ENCODE measurements around the gene CC2D1A.
A peak's percentile ranks its signal among the peaks of the same experiment; 100 is the strongest.

Gene CC2D1A

DNA sequence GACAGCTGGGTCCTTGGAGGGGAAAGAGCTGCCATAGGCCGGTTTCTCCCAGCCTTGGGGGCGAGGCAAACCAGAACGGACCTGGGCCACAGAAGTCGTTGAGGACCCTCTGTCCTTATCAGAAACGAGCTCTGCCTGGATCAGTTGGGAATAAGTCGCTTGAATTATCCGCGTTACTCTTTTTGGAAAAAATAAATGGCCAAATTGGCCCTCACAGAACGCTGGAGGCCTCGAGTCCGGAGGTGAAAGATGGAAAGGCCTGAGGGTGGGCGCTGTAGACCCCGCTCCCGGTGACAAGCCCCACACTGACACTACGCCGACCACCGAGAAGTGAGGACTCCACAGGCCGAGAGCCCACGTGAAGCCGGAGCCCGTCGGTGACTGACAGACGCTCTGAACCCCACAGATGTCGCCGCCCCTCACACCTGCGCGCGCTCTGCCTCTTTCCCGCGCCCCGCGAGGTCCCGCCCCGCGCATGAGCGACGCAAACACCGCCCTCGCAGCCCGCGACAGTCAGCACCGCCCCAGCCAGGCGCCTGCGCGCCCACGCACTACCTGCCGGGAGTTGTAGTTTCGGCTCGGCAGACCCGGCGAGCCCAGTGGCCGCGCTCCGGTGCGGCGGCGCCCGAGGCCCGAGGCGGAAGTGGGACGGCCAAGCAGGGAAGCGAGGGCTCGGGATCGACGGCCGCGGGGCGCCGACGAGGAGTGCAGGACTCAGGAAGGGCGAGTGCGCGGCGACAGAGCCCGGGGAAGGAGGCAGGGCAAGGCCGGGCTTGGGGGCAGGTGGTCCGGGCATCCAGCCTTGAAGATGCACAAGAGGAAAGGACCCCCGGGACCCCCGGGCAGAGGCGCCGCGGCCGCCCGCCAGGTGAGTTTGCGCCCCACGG lies at the start of gene CC2D1A, which contains the start of gene BRME1:
Gene CC2D1A, plus strand, starts transcription at position 568 of the 887 bp plus-strand sequence. Its CDS starts 241 bp downstream, at position 809.
Gene BRME1, minus strand, starts transcription at position 484 of the 887 bp plus-strand sequence. CDS start 1,225 bp downstream, outside the sequence.
- H3K27ac ChIP-seq, result peak within 1 kb of the TSS; percentile 64
- TF ChIP-seq, protein P1, sequence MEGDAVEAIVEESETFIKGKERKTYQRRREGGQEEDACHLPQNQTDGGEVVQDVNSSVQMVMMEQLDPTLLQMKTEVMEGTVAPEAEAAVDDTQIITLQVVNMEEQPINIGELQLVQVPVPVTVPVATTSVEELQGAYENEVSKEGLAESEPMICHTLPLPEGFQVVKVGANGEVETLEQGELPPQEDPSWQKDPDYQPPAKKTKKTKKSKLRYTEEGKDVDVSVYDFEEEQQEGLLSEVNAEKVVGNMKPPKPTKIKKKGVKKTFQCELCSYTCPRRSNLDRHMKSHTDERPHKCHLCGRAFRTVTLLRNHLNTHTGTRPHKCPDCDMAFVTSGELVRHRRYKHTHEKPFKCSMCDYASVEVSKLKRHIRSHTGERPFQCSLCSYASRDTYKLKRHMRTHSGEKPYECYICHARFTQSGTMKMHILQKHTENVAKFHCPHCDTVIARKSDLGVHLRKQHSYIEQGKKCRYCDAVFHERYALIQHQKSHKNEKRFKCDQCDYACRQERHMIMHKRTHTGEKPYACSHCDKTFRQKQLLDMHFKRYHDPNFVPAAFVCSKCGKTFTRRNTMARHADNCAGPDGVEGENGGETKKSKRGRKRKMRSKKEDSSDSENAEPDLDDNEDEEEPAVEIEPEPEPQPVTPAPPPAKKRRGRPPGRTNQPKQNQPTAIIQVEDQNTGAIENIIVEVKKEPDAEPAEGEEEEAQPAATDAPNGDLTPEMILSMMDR (IDR thresholded peaks at IDR 0.05), result no peak
- TF ChIP-seq ZFX (IDR thresholded peaks at IDR 0.05; ENCODE audit: borderline replicate concordance), result no peak

DNA sequence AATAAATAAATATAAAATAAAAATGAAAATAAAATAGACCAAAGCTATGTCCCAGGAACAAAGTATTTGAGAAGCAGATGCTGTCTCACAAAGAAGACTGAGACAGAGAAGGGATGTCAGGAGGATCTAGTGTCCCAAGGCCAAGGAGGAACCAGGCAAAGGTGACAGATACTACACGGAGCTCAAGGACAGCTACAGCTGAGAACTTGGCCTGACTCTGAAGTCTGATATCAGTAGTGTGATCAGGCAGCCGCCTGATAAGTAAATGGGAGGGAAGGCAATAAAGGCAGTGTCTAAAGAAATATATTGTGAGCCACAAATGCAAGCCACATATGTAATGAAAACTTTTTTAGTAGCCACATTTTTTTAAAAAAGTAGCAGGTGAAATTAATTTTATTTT lies 49.5 kb upstream of the CC2D1A start:
- TF ChIP-seq, protein P1 (IDR thresholded peaks at IDR 0.05), result no peak
- peak overlapping the region; percentile 80; the same call in 1 of the 2 replicates for H3K27ac ChIP-seq

DNA sequence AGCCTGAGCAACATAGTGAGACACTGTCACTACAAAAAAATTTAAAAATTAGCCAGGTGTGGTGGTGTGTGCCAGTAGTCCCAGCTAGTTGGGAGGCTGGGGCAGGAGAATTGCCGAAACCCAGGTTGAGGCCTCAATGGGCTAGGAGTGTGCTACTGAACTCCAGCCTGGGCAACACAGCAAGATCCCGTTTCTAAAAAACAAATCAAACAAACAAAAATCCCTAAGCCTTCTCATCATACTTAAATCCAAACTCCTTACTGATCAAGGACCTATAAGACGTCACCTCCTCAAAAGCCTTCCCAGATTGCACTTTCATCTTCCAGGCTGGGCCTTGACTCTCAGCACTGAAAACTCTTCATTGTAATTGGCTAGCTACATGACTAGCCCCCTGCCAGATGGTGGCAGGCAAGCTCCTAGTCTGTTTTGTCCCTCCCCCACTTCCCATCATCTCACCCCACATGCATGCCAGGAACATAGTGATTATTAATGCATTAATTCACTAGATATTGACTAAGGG lies 46.6 kb upstream of the CC2D1A start:
- TF ChIP-seq, protein P1 (IDR thresholded peaks at IDR 0.05), result 0 out of 2 replicates have a peak, but pooled peaks have one; percentile 5
- TF ChIP-seq ZFX (IDR thresholded peaks at IDR 0.05; ENCODE audit: borderline replicate concordance), result no peak

DNA sequence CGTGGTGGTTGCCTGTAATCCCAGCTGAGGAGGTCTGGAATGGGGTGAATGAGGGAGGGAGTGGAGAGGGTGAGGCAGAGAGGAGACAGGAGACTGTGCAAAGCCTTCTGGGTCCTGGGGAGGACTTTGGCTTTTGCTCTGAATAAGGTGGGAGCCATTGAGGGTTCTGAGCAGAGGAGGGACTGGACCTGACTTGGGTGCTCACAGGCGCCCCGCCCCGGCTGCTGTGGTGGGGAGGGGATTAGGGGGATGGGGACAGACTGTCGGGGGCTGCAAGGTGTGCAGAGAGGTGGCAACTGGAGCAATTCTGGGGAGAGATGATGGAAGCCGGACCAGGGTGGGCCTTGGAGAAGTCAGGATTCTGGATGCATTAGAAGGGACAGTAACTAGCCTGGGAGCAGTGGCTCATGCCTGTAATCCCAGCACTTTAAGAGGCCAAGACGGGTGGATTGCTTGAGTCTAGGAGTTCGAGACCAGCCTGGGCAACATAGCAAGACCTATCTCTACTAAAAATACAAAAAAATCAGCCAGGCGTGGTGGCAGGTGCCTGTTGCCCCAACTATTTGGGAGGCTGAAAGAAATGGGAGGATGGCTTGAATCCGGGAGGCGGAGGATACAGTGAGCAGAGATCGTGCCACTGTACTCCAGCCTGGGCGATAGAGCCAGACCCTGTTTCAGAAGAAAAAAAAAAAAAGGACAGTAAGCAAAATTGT lies 45.2 kb upstream of the CC2D1A start:
- H3K27ac ChIP-seq, result no peak overlapping the region
- TF ChIP-seq, protein P1 (IDR thresholded peaks at IDR 0.05), result no peak
- TF ChIP-seq ZFX (IDR thresholded peaks at IDR 0.05; ENCODE audit: borderline replicate concordance), result no peak

More for the DNA sequence above, 46.6 kb upstream of the CC2D1A start:
- no peak overlapping the region for H3K27ac ChIP-seq

DNA sequence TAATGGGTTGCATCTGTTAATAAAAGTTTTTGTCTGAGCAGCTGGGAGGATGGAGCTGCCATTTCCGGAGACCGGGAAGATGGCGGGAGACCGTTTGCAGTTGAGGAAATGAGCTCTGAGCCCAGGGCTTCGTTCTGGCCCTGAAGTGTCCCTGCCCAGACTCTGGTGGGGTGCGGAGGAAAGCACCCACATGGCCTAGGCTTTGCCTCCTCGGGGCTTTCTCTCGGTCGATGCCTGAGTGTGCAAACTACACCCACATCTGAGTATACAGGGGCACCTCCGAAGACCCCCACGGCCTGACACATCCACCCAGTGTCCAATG lies 44.6 kb upstream of the CC2D1A start:
- H3K27ac ChIP-seq, result no peak overlapping the region
- no peak for TF ChIP-seq ZFX (IDR thresholded peaks at IDR 0.05; ENCODE audit: borderline replicate concordance)
- TF ChIP-seq, protein P1 (IDR thresholded peaks at IDR 0.05), result no peak

DNA sequence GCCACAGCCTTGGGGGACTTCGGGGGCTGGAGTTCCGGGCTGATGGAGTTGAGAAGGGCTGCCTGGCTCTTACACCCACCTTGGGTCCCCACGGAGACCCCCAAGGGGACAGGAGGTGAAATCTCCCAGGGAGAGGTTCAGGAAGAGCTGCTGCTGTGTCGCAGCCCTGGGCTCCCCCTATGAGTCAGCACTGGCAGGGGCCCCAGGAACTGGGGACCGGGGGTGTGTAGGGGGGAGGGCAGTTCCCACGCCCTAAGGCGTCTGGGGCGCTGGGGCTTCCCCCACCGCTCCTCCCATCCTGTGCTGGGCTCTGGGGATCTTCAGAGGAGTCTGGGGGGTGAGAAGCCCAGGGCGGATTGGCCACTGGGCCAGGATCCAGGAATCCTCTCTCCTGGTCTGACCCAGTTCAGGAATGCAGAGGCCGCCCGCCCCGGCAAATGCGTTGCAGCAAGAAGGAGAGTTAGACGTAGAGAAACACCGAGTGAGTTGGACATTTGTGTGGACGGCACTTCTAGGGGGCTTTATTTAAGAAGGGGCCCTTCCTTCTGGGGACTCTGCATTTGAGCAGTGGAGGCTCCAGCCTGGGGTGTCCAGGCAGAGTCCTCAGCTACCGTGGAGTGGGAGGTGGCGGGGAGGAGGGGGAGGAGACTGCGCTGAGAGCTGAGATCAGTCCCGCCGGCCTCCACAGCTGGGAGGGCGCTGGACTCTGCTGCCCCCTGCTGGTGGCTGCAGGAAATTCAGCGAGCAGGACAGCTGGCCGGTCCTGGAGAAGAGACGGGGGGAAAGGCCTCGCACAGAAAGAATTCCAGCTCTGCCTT lies 44.1 kb upstream of the CC2D1A start:
- TF ChIP-seq, protein P1 (IDR thresholded peaks at IDR 0.05), result peak; percentile 99
- no peak for TF ChIP-seq ZFX (IDR thresholded peaks at IDR 0.05; ENCODE audit: borderline replicate concordance)
- H3K27ac ChIP-seq, result 0 out of 2 replicates have a peak overlapping the region, but pooled peaks have one; percentile 7
